Astrocyte (in vitro differentiated cells and primary cell): Measurements from ENCODE around the gene ACTN2.

Source experiments
- CTCF ChIP-seq: IDR thresholded peaks from 2 replicates; pipeline ENCODE4 v1.5.1; 2011; ENCODE audit warnings: low read depth, mild to moderate bottlenecking, inconsistent platforms, low read length, moderate library complexity; ENCODE audit not compliant: insufficient read depth
- EZH2 ChIP-seq: IDR thresholded peaks from 2 replicates; pipeline ENCODE4 v1.6.1; 2012; ENCODE audit warnings: mild to moderate bottlenecking, low read length, inconsistent platforms; ENCODE audit not compliant: insufficient read depth

GRCh38 chr1:236639686-236640085 lies 46.6 kb upstream of the ACTN2 start:
- TF ChIP-seq CTCF (no peak), EZH2 (no peak)
